ENCODE measurements around the gene ELMOD1. TPM values are rescaled to one million over a fixed set of nuclear protein-coding genes. Genes with fewer than 3 reads are reported as not detected.

ELMOD1 gene
- polyA plus RNA-seq, 3 donors: 0.18 to 0.36 (median 0.23) TPM

DNA sequence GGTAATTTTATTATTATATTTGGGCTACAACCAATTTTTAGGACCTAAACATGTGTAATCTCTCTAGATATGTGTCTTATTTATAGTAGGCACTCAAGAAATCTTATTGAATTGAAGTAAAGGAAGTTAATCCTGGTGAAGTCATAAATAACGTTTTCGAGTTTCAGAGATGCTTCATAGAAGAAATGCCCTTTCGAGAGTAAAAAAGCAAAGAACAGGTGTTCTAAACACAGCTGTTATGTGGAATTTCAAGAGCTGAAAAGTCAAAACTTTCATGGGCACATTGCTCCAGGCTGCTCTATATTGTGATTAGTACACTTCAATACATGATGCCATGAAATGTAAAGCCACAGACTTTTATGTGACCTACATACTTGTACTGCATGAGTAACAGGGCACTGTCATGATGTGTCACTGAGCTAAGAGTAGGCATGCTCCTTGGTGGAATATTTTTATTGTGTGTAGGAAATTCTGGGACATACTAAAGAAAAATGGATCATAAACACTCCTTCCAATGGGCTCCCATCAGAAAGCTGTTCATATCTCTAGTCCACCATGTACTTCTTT lies 7.2 kb upstream of the ELMOD1 start:
- DNase-seq: no peak

DNA sequence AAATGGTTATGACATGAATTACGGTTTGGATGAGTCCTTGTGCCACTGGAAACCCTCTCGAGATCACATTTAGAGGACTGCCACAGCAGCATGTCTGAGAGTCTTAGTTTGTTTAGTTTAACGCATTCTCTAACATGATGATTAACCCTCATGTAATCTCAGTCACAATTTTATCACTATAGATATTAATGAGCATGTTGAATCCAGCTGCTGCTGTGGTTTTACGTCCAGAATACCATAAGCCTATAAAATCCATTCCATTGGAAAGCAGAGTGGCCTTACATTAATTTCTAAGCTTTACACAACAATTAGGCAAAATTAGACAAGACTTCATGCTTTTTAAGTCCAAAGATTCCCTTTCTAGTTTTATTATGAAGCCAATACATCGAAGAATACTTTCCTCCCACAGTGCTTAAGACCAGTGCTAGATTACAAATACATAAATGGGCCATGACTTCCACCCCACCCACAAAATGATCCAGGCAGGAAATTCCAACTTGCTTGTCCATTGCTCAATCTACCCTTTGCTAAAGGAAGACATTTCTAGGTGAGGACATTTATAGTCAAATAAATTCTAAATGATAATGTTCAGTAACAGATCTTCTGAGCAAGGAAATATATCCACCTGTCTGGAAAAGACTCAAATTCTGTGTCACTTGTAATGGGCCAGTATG lies 3.5 kb upstream of the ELMOD1 start:
- no peak for DNase-seq

DNA sequence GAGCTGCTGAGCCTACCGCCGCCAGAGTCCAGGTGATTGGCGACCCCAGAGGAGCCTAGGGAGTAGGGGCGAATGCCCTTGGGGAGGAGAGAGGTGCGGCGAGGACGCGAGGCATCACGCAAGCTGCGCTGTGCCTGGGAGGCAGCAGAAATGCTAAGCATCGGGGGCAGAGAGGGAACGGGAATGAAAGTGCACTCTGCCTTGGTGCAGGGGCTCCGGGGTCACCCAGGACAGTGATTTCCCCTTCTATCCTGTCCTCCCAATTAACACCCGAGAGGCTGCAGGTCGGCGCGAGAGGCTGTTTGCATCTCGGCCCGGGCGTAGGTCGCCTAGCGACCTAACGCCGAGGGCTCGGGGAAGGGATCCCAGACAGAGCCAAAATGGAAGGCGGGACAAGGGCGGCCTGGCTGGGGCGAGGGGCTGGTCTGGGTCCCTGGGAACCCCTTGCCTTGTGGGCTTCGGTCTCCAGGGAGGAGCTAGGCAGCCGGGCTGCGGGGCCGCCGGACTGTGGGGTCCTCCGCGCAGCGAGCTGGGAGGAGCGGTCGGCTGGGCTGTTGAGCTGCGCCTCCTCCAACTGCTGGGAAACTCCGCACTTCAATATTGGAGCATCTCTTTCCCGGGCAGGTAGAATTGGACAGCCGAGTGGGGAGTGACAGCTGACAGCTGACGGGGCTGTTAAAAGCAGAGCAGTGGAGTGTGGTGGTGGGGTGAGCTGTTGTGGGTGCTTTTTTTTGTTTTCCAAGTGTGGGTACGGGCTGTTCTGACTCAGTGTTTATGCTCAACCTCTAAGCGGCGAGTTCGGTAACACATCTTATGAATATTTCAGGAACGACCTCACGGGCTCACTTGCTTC lies 657 bp downstream of the ELMOD1 start:
- no peak for DNase-seq

DNA sequence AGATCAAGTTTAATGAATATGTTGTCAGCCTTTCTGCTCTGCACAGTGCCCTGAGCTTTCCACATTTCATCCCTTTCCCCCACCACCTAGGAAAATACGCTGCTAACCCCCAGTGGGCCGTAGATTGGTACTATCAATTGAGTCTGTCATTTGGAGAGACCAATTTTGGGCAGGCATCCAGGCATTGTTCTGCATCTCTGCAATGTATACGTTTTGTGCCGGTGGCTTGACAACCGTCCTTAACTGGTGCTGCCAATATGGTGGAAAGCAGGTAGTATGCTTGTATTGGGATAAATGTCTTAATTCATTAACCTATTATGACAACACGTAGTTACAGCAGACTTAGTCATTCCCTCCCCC lies 1.3 kb downstream of the ELMOD1 start:
- DNase-seq: no peak

DNA sequence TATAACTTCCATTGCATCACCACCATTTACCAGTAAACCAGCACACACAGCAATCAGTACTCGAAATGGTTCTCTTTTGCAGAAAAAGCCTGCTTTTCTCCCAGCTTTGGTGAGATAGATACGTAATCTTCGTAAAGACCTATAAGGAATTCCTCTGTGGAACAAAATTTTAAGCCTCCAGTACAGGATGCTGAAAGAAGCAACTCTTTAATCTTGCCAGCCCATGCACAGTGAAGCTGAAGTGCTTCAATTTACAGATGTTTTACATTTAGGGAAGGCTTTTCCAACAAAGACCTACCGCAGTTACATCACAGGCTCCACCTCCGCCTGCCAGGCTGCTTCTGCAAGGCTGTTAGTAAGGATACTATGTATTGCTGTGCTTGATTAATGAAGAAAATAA lies 1.9 kb downstream of the ELMOD1 start:
- DNase-seq: no peak

DNA sequence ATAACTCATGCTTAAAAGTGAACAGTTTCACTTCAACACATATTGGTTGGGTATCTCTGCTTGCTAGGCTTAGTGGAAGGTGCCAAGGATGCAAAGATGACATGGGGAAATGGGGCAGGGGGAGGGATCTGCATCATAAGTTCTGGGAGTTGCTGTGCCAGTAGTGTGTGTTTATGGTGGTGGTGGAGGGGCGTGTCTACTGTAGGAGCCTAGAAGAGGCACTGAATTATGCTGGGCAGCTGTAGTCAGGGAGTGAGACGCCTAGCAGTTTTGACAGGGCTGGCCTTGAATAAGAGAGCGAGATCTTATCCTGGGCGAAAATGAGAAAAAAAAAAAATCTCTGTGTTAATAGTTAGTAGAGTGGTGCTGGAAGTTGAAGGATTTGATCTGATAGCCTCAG lies 3.0 kb downstream of the ELMOD1 start:
- DNase-seq: no peak

DNA sequence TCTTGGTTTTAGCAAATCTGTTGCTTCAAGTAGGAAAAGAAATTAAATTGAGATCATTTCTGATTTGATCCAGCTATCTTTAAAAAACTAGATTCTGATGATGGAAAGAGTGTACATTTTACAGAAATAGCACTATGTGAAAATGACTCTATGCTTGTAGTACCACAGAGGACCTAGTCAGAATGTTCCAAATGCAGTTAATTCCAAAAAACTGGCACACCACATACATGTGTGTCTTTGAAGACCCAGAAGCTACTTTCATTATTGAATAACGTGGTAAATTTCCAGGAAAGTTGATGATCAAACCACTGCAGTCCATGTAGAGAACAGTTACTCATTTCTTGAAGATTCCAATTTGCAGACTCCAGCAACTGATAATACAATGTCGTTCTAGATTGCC lies 3.8 kb downstream of the ELMOD1 start:
- DNase-seq: no peak

DNA sequence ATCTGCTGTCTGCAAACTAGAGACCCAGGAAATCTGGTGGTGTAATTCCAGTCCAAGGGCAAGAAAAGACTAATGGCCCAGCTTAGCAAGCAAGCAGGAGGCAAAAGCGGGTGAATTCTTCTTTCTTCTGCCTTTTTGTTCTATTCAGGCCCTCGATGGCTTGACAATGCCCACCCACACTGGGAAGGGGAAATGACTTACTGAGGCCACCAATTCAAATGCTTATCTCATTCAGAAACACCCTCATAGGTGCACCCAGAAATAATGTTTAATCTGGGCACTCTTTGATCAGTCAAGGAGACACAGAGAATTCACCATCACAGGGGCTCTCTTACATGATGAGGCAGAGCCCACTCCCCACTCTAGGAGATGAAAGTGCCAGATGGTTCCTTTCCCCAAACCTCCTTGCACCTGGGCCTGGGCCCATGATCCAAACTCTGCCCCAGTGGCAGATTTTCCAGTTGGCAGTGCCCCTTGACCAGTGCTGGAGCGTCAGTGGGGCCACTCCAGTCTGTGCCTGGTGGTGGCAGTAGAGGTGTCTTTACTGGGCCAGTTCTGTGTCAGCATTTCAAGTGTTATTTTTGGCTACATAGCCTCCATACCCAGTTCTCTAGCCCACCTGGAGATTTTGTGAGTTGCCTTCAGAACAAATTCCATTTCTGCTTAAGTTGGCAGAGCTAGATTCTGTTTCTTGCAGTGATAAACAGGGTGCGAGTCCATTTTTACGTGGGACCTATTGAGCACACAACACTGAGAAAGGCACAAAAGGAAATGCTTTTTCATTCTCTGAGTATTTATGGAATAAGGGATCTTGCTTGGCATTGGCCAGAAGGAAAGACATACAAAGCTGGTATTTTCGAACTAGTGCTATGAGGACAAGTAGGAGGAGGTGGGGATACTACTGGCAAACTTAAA lies 7.5 kb downstream of the ELMOD1 start:
- no peak for DNase-seq

DNA sequence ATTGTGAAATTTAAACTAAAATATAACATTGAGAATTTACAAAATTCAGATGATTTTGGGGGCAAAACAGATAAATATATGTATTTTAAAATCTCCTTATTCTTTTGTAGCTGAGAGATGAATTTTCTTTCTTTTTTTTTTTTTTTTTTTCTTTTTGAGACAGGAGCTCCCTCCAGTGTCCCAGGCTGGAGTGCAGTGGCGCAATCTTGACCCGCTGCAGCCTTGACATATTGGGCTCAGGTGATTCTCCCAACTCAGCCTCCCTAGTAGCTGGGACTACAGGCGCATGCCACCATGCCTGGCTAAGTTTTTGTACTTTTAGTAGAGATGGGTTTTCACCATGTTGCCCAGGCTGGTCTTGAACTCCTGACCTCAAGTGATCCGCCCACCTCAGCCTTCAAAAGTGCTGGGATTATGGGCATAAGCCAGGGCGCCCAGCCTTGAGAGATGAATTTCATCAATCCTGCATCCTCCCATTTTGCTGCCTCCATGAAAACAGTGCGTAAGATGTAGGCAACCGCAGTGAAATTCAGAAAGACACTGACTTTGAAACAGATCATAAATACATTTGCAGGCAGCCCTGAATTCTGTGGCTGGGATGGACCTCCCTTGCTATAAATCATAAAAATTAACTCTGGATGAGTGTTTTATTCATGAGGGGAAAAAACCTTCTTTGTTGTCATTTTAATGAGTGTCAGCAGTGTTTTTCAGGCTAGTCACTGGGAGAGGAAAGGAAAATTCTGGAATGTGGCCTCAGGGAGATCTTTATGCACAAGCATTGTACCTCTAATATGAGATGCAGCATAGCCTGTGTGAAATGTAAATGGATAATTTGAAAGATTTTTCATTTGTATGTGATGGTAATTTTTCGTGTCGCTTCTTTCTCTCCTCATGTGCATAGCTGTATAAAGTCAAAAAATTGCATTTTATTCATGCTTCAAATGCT lies 14.4 kb downstream of the ELMOD1 start:
- DNase-seq: no peak

DNA sequence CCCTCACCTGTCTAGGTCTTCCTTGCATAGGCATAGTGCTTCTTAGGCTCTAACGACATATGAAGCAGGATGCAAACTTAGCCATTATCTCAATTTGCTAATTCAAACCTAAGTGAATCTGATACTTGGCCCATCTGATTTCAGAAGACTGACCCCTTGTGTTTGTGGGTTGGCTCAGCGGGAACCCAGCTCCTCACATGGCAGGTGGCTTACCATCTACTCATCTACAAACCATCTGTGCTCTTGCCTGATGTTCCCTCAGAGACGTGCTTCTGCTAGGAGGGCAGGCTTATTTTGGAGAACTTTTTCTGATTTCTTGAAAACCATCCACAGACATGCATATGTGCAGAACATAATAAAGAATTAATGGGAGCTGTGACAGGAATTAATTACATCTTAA lies 15.2 kb downstream of the ELMOD1 start:
- no peak for DNase-seq

DNA sequence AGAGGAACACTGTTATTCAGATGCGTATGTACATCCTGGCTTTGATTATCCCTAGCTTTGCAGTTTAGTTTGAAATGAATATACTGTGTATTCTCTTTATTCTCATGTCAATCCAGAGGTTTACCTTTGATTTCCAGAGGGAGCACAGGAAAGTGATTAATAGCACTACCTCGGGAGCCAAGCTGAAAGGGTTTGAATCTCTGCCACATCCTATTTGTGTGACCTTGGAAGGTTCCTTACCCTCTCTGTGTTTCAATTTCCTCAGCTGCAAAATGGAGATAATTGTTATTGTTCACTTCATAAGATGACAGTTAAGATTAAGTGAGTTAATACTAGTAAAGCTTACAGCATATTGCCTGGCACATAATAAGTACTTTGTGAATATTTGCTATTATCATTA lies 17.9 kb downstream of the ELMOD1 start:
- no peak for DNase-seq

DNA sequence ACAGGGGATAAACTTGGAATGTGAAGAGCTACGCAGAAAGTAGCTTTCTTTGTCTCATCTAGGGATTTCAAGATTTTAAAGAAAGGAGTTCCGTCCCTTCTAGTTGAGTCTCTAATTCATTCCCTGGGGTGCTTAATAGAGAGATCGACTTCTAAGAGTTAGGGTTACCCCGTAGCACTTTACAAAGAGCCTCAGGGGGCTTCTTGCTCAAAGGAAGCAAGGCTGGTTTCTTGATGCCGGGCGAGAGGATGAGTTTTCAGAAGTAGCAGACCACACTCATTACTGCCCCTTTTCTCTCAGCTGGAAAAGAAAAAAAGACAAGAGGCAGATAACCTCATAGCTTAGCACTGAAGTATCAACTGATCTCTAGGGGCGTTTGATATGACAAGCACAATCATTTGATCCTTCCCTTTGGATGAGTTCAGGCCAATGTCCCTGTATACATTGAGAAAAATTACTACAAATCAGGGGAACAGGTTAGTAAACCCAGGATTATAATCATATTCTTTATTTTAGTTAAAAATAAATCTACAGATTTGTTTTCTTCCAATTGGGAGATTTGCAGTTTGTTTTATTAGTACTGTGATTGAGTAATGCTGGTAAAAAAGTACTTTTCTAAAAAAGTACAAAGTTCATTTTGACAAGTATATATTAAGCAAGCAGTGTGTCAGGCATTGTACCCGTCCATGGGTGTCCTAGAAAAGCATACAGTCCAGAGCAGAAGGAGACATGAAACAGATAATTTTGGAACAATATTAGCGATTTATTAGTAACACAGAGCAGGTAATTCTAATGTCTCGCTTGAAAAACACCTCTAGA lies 18.7 kb downstream of the ELMOD1 start:
- DNase-seq: no peak

DNA sequence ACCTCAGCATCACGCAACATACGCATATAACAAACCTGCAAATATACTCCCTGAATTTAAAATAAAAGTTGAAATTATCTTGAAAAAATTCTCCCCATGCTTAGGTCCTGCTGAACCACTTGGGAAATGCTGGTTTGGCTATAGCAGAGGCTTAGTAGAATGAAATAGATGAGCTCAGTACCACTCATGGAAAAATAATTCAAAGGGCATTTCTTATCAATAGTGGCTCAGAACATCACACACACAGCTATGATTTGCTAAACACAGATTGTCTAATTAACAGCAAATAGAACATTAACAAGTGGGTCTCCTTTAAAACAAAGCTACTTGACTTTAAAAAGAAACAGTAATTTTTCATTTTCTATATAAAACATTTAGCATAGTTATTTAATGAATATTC lies 21.5 kb downstream of the ELMOD1 start:
- DNase-seq: no peak

DNA sequence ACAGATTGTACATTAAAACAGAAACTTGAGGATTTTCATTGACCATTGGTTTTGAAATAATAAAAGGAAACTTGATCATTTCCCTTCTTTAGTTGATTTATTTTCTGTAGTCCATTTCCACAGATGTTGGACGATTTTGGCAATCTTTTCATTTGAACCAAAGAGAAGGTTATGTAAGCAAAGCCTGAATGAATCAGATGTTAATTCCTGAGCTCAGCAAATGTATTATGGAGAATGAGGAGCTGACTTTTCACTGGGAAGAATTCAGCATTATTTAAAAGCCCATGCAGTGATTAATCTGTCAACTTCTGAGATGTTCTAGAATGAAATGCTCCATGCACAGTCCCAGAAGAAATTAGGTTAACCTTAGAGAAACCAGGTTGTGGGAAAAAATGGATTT lies 29.0 kb downstream of the ELMOD1 start:
- DNase-seq: no peak

DNA sequence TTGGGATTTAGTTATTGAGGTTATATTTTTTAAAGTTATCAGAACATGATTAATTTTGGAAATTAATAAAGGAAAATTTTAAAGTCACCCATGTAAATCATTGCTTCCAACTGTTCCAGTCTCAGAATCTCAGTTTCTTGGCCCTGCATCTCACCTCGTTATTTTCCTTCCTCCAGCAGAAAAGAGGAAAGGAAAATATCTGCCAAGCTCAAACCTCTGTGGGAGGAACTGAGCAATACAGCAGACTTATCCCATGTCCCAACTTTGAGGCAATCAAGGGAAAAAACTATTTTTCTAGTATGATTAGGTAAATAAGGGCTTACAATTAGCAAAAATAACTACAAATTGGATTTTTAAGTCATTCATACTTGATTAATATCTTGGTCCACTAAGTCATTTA lies 30.1 kb downstream of the ELMOD1 start:
- no peak for DNase-seq

DNA sequence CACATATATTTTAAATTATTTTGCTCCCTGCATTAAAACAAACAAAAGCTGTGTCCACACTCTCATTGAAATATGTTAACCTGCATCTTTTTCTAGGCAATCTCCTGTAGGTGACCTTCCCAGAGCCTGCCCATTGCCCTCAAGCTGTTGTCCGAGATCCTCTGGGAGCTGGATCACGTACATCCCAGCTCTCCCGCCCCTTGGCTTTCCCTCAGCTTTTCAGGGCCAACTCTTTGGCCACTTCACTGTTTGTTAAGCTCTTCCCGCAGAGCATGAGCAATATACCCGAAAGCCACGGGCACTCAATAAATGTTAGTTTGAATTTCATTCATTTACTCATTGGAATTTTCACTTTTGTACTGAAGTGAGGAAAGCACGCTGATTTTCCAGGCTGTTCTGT lies 32.2 kb downstream of the ELMOD1 start:
- DNase-seq: no peak

DNA sequence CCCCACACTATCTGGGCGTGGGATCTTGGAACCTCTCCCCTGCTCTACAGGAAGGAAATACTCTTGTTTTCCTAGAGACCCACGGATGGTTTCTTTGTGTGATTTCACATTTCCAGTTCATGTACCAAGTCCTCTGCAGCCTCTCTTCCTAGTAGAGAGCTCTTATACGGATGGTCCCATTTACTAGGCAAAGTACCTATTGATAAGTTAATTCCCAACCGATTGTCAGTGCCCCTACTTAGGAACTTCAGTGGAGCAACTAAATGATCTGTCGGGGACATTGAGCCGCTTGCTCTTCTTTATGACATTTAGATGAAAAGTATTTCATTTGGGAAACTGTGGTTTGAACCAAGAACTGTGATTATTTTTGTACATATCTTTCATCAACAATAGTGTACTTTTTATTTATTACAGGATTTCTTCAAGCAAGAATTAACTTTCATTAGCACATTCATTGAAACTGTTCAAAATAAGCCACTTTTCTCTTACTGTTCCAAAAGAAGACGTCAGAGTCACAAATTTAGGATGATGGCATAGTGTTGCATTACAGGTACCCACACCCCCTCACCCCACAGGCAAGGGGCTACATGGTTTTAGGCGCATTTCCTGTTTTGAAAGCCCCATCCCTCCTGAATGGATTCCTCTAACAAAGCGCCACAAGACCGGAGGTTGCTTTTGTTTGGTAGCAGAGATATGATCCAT lies 34.2 kb downstream of the ELMOD1 start:
- no peak for DNase-seq

DNA sequence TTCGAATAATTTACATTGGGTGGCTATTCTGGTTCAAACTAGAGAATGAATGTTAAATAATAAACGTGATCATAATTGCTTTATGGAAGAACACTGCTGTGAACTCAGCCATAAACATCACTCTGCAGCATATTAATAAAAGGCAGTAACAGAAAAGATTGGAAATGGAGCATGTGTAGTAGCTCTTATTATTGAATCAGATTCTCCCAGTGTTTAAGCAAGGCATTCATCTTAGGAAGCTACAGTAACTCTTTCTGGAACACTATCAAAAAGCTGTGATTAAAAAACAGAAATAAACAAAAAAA lies 34.7 kb downstream of the ELMOD1 start:
- no peak for DNase-seq

DNA sequence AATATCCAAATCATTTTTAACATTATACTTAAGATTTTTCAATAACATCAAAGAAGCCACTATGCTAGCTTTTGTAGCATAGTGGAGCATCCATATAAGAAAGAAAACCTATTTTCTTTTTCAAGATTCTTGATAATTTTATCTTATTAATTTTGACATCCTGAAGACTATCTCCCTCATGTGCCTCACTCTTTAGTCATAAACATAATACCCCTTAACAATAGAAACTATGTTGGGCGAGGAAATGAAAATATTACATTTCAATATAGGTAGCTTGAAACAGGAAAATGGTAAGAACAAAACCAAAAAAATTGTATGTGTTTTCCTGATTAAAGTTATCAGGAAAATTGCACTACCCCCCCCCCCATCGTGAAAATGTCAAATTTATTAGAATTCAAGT lies 40.1 kb downstream of the ELMOD1 start:
- no peak for DNase-seq

DNA sequence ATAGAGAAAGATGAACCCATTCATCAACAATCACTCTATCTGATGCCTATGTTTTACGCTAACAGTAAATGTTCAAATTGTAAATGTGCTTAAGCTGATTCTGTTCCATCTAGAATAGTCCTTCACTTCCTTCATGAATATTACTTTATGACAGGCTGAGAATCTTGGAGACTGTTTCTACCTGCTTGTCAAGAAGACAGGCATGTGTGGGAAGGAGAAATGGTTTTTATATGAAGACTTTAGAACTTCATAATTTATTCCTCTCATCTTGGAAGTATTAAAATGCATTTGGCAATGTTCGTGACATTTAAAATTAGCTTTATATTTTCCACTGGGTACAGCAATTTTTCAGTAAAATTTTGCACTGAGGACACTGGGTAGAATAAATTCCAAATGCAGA lies 41.0 kb downstream of the ELMOD1 start:
- no peak for DNase-seq

Measured in renal pelvis (tissue), 4 donors.